ENCODE data around the gene KCNN4.

DNA sequence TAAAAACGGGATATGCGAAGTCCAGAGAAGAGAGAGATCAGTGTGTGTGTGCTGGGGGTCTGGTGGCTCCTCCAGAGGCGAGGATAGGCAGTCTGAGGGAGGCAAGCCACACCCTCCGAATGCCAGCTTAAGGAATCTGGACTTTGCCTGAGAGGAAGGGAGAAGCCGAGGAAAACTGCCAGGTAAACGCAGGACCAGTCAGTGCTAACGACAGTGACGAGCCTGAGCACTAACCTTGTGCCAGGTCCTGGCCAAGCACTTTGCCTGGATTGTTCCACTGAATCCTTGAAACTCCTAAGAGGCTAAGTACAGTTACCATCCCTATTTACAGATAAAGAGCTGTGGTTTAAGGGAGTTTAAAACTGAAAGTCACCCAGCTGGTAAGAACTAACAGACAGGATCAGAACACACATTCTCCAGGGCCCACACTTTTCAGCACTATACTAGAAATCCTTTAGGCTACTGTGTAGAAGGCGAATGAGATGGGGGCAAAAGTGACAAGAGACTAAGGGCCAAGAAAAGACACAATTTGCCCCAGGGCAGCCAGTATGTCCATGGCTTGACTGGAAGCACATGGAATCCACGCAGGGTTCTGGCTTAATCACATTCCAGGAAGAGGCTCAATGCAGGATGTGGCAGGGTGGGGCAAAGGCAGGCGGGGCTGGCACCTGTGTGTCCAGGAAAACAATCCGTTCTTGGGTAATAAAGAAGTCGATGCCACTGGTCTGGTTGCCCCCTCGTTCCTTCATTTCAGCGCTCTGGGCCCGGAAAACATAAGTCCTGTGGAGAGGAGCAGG is 41.1 kb downstream of the KCNN4 start:
- TF ChIP-seq, protein P1, sequence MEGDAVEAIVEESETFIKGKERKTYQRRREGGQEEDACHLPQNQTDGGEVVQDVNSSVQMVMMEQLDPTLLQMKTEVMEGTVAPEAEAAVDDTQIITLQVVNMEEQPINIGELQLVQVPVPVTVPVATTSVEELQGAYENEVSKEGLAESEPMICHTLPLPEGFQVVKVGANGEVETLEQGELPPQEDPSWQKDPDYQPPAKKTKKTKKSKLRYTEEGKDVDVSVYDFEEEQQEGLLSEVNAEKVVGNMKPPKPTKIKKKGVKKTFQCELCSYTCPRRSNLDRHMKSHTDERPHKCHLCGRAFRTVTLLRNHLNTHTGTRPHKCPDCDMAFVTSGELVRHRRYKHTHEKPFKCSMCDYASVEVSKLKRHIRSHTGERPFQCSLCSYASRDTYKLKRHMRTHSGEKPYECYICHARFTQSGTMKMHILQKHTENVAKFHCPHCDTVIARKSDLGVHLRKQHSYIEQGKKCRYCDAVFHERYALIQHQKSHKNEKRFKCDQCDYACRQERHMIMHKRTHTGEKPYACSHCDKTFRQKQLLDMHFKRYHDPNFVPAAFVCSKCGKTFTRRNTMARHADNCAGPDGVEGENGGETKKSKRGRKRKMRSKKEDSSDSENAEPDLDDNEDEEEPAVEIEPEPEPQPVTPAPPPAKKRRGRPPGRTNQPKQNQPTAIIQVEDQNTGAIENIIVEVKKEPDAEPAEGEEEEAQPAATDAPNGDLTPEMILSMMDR (IDR thresholded peaks at IDR 0.05; ENCODE audit: borderline replicate concordance, extremely low read depth, low read length, poor library complexity, severe bottlenecking) = no peak
- TF ChIP-seq EZH2 (IDR thresholded peaks at IDR 0.05; ENCODE audit: borderline replicate concordance, low read depth, low read length, severe bottlenecking) = no peak

Data from DND-41 (cell line).